Activated CD8-positive, alpha-beta T cell treated with anti-CD3 and anti-CD28 coated beads for 36 hours (primary cell): ENCODE measurements around the gene ACTA2. TPM values are rescaled to one million over a fixed set of nuclear protein-coding genes. Genes with fewer than 3 reads are reported as not detected.

ENCODE experiments used
- ATAC-seq: fragments of 200-7000 bp; cut with Tn5 transposase; one replicate; pipeline ENCODE4 v1.10.0; 2021; ENCODE audit warnings: mild to moderate bottlenecking, moderate library complexity
- CTCF ChIA-PET: fragments of 350-600 bp; sonication (Branson Sonifier 250); formaldehyde crosslinking; loops from one replicate; lab custom pipeline; 2021; ENCODE audit warnings: antibody characterized with exemption; lab: Charles Lee
- POLR2A ChIA-PET: fragments of 350-600 bp; sonication (Branson Sonifier 250); formaldehyde crosslinking; loops from one replicate; lab custom pipeline; 2021; ENCODE audit warnings: antibody characterized with exemption; lab: Charles Lee
- DNase-seq: peaks from one replicate; pipeline ENCODE4 v3.0.0-alpha.2; 2020
- H3K27ac Mint-ChIP-seq: one replicate; pipeline ENCODE4 v1.8.0; 2021; ENCODE audit warnings: mild to moderate bottlenecking, mixed read lengths
- H3K27me3 Mint-ChIP-seq: one replicate; pipeline ENCODE4 v1.8.0; 2021; ENCODE audit warnings: mixed read lengths
- H3K36me3 Mint-ChIP-seq: one replicate; pipeline ENCODE4 v1.8.0; 2021; ENCODE audit warnings: low read depth, mixed read lengths
- H3K4me1 Mint-ChIP-seq: one replicate; pipeline ENCODE4 v1.8.0; 2021; ENCODE audit warnings: low read depth, mixed read lengths
- H3K4me3 Mint-ChIP-seq: one replicate; pipeline ENCODE4 v1.8.0; 2021; ENCODE audit warnings: mild to moderate bottlenecking, moderate library complexity, mixed read lengths
- H3K9me3 Mint-ChIP-seq: one replicate; pipeline ENCODE4 v1.8.0; 2021; ENCODE audit warnings: mixed read lengths
- CTCF ChIP-seq: fragments of 200-600 bp; IDR thresholded peaks from one replicate; pipeline ENCODE4 v1.8.0; 2022; ENCODE audit warnings: antibody characterized with exemption, mild to moderate bottlenecking
- intact Hi-C: fragments of 100-400 bp; cut with micrococcal nuclease; formaldehyde crosslinking; loops from one replicate; pipeline ENCODE4 v1.10.0; 2022
- total RNA-seq, 2 experiments: library from RNA; stranded (reverse); gene quantifications; one replicate each; pipeline ENCODE4 v1.2.3, GENCODE V29; 2021

Gene ACTA2
- total RNA-seq, 2 experiments from 2014 or later: 13.3 to 14.9 TPM

GRCh38 chr10:88918191-88918905 is 34.2 kb downstream of the ACTA2 start:
- no peak for TF ChIP-seq CTCF
- Mint-ChIP-seq H3K27ac (no peak overlapping the region), H3K36me3 (peaks cover 54% of the 10 kb centered on the region), H3K27me3 (no peaks in the 10 kb centered on the region), H3K4me1 (peaks cover 15% of the 10 kb centered on the region), H3K4me3 (no peak overlapping the region), H3K9me3 (no peaks in the 10 kb centered on the region)
- POLR2A ChIA-PET: no interaction called here
- ATAC-seq (no peak), DNase-seq (no peak)
- intact Hi-C loops: no loop called here
- CTCF ChIA-PET: interaction anchor here (2.0 to 3.3 kb wide), 3 partner anchors 16 to 299 kb away, joined by 6 to 11 read pairs (median 6); no protein-coding TSS in a partner anchor

- Mint-ChIP-seq H3K4me3 (no peak overlapping the region), H3K4me1 (peaks cover 15% of the 10 kb centered on the region), H3K27ac (no peak overlapping the region), H3K9me3 (no peaks in the 10 kb centered on the region), H3K36me3 (peaks cover 53% of the 10 kb centered on the region), H3K27me3 (no peaks in the 10 kb centered on the region)
- intact Hi-C loops: no loop called here
- ATAC-seq (no peak), DNase-seq (no peak)
- CTCF ChIA-PET: interaction anchor here (2.0 kb wide), 1 partner anchor 17 kb away, joined by 6 read pairs; no protein-coding TSS in a partner anchor
- POLR2A ChIA-PET: no interaction called here
- TF ChIP-seq CTCF: no peak
Measured at GRCh38 chr10:88916986-88917385, 35.6 kb downstream of the ACTA2 start.

DNA sequence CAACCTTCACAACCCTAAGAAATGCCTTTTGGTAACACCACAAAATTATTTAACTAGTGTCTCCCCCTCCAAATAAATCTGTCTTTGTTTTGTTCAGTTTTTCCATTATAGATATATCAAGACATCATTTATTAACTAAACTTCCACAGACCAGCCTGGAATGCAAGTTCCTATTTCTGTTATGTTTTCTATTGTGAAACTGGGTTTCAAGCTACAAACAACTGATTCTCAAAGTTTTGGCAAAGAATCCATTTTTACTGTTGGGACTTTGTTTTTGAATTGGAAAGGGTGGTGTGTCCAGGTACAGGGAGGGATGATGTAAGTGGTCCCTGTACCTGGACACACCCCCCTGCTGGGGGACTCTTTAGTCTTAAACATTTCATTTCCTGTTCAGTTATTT is 36.3 kb downstream of the ACTA2 start:
- intact Hi-C loops: no loop called here
- no peak for TF ChIP-seq CTCF
- DNase-seq (no peak), ATAC-seq (no peak)
- no peaks in the 10 kb centered on the region for H3K27me3 Mint-ChIP-seq
- no peak overlapping the region for H3K27ac Mint-ChIP-seq
- no peak overlapping the region for H3K4me3 Mint-ChIP-seq
- H3K9me3 Mint-ChIP-seq: no peaks in the 10 kb centered on the region
- POLR2A ChIA-PET: interaction anchor here (0.7 kb wide), 1 partner anchor 59 kb away, joined by 3 read pairs; no protein-coding TSS in a partner anchor
- H3K4me1 Mint-ChIP-seq: peaks cover 15% of the 10 kb centered on the region
- peaks cover 59% of the 10 kb centered on the region for H3K36me3 Mint-ChIP-seq
- CTCF ChIA-PET: interaction anchor here (0.5 to 2.0 kb wide), 2 partner anchors 18 to 106 kb away, joined by 3 to 6 read pairs; no protein-coding TSS in a partner anchor

- H3K27ac Mint-ChIP-seq: peak overlapping the region; percentile 59
- intact Hi-C loops: no loop called here
- H3K4me3 Mint-ChIP-seq: no peak overlapping the region
- TF ChIP-seq CTCF: no peak
- H3K9me3 Mint-ChIP-seq: no peaks in the 10 kb centered on the region
- CTCF ChIA-PET: interaction anchor here (0.5 to 1.0 kb wide), 2 partner anchors 80 to 106 kb away, joined by 3 to 4 read pairs; no protein-coding TSS in a partner anchor
- ATAC-seq (no peak), DNase-seq (no peak)
- POLR2A ChIA-PET: interaction anchor here (0.7 kb wide), 1 partner anchor 59 kb away, joined by 3 read pairs; no protein-coding TSS in a partner anchor
- H3K4me1 Mint-ChIP-seq: peaks cover 15% of the 10 kb centered on the region
- H3K36me3 Mint-ChIP-seq: peaks cover 60% of the 10 kb centered on the region
- no peaks in the 10 kb centered on the region for H3K27me3 Mint-ChIP-seq
Measured at GRCh38 chr10:88915781-88916180, 36.8 kb downstream of the ACTA2 start.

DNA sequence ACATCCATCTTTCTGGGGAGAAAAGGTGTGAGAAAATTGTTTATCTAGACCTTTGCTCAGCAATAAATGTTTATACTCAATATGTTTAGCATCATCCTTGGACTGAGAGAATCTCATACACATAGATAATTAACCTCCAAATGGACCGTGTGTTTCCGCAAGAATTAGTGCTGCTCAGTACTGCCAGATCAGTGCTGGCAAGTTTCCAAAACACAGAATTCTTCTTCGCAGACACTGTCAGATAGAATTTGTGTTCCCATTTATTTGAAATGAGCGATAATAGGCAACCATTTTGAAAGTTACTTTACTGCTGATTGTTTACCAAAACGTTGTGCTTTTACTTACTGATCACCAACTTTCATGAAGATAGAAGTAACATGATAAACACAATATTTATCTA is 38.8 kb downstream of the ACTA2 start:
- ATAC-seq (no peak), DNase-seq (no peak)
- Mint-ChIP-seq H3K27me3 (no peaks in the 10 kb centered on the region), H3K27ac (no peak overlapping the region), H3K4me1 (peaks cover 18% of the 10 kb centered on the region), H3K4me3 (no peak overlapping the region), H3K36me3 (peaks cover 62% of the 10 kb centered on the region), H3K9me3 (no peaks in the 10 kb centered on the region)
- POLR2A ChIA-PET: no interaction called here
- no peak for TF ChIP-seq CTCF
- intact Hi-C loops: no loop called here
- CTCF ChIA-PET: interaction anchor here (1.1 kb wide), 1 partner anchor 21 kb away, joined by 3 read pairs; no protein-coding TSS in a partner anchor
